ENCODE measurements around the gene ASTN2.

GRCh38 chr9:117083559-117083958 is 331.3 kb downstream of the ASTN2 start:
- TF ChIP-seq CTCF (conservative IDR thresholded peaks at IDR 0.05; ENCODE audit: low read length), result no peak
- TF ChIP-seq EZH2phosphoT487 (IDR thresholded peaks at IDR 0.05; ENCODE audit: borderline replicate concordance, low read depth, low read length), result no peak
